ENCODE results near the gene CATSPER1. TPM values are rescaled to one million over a fixed set of nuclear protein-coding genes. Genes with fewer than 3 reads are reported as not detected.
"Not testable (repeated sequence)": the region's sequence is repeated elsewhere in the genome, so short reads cannot be mapped to it uniquely, and the experiment has no call there.

CATSPER1 gene
- total RNA-seq, 4 donors from 2014 or later = 0.52 TPM; not detected in 3

DNA sequence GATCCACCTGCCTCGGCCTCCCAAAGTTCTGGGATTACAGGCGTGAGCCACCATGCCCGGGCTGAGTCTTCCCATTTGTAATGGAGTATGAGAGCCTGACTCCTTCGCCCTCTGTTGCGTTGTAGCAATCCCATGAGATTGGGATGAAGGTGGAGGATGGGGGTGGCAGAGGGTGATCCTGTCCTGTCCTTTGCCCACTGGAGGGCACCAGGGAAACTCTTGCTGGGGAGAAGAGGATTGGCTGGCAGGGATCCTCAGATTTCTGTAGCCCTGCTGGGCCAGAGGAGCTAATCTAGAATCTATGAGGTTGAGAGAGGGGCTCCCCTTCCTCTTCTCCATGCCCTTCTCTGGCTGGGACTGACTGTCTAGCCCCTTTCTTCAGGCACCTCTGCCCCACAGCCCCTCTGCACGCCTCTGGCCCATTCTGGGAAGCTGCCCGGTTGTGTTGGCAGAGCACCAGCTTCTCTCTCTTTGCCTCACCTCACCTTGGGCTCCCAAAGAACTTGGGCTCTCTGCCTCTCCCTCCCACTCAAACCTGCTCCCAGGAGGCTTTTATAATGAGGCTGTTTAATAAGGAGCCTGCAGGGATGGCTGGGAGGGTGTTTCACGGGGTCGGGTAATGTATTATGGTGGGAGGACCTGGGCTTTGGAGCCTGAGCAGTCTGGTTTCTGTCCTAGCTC is 9.5 kb upstream of the CATSPER1 start:
- Histone ChIP-seq H3K36me3 (no peaks in the 10 kb centered on the region), H3K4me1 (no peaks in the 10 kb centered on the region), H3K27ac (replicated peaks in 1 of 4) (no peak overlapping the region), H3K9me3 (no peaks in the 10 kb centered on the region), H3K27me3 (peaks cover 0 to 21% (median 0%) of the 10 kb centered on the region in 4 donors), H3K4me3 (no peak overlapping the region)
- 71% methylated on average over 6 of the region's 9 CpGs for WGBS
- no peak for DNase-seq (ENCODE audit: extremely low spot score)
- TF ChIP-seq, protein P1, sequence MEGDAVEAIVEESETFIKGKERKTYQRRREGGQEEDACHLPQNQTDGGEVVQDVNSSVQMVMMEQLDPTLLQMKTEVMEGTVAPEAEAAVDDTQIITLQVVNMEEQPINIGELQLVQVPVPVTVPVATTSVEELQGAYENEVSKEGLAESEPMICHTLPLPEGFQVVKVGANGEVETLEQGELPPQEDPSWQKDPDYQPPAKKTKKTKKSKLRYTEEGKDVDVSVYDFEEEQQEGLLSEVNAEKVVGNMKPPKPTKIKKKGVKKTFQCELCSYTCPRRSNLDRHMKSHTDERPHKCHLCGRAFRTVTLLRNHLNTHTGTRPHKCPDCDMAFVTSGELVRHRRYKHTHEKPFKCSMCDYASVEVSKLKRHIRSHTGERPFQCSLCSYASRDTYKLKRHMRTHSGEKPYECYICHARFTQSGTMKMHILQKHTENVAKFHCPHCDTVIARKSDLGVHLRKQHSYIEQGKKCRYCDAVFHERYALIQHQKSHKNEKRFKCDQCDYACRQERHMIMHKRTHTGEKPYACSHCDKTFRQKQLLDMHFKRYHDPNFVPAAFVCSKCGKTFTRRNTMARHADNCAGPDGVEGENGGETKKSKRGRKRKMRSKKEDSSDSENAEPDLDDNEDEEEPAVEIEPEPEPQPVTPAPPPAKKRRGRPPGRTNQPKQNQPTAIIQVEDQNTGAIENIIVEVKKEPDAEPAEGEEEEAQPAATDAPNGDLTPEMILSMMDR (IDR thresholded peaks at IDR 0.05) = no peak
- TF ChIP-seq EP300 (IDR thresholded peaks at IDR 0.05) = no peak
- no peak for TF ChIP-seq POLR2A (IDR thresholded peaks at IDR 0.05; ENCODE audit: low read depth)
- no peak for TF ChIP-seq POLR2AphosphoS5 (IDR thresholded peaks at IDR 0.05)
- intact Hi-C loops (cut with DNase I) = no loop called here

DNA sequence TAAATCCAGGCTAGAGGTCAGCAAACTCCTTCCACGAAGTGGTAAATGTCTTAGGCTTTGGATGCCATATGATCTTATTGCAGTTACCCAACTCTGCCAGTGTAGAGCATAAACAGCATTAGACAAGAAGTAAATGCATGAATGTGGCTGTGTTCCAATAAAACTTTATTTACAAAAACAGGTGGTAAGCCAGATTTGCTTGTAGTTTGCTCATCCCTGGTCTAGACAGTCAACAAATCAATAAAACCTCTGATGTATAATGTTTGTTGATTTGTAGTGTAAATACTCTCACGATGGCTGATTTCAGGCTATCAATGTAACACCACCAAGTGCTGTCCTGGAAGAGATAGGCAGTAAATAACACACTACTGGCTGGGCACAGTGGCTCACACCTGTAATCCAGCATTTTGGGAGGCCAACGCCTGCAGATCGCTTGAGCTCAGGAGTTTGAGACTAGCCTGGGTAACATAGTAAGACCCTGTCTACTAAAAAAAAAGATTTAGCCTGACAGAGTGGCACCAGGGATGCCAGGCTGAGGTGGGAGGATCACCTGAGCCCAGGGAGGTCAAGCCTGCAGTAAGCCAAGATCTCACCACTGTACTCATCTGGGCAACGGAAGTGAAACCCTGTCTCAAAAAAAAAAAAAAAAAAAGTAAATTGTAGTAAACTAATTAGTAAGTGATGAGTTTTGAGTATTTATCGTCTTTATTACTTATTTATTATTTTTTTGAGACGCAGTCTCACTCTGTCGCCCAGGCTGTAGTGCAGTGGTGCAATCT is 6.9 kb upstream of the CATSPER1 start:
- H3K27me3 ChIP-seq = peaks cover 0 to 21% (median 0%) of the 10 kb centered on the region in 4 donors
- no peak overlapping the region for H3K27ac ChIP-seq (replicated peaks in 1 of 4)
- H3K36me3 ChIP-seq = no peaks in the 10 kb centered on the region
- no peaks in the 10 kb centered on the region for H3K9me3 ChIP-seq
- TF ChIP-seq, protein P1 (IDR thresholded peaks at IDR 0.05) = no peak
- no peak for DNase-seq (ENCODE audit: extremely low spot score)
- WGBS = 87% methylated on average over 8 of the region's 8 CpGs
- intact Hi-C loops (cut with DNase I) = no loop called here
- no peaks in the 10 kb centered on the region for H3K4me1 ChIP-seq
- H3K4me3 ChIP-seq = no peak overlapping the region

DNA sequence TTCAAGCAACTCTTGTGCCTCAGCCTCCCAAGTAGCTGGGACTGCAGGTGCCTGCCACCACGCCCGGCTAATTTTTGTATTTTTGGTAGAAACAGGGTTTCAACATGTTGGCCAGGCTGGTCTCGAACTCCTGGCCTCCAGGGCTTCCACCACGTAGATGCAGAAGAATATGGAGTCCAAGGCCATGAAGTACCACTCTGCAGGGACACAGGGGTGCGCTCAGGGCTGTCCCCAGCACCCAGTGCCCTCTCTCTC is 3.2 kb downstream of the CATSPER1 start:
- H3K27ac ChIP-seq (replicated peaks in 1 of 4); DNase-seq (ENCODE audit: extremely low spot score); H3K4me3 ChIP-seq; intact Hi-C loops (cut with DNase I); H3K36me3 ChIP-seq; H3K9me3 ChIP-seq; H3K27me3 ChIP-seq: not testable (repeated sequence)
- H3K4me1 ChIP-seq = peaks cover 7 to 14% (median 11%) of the 10 kb centered on the region in 4 donors
- 85% methylated on average over 5 of the region's 5 CpGs for WGBS

DNA sequence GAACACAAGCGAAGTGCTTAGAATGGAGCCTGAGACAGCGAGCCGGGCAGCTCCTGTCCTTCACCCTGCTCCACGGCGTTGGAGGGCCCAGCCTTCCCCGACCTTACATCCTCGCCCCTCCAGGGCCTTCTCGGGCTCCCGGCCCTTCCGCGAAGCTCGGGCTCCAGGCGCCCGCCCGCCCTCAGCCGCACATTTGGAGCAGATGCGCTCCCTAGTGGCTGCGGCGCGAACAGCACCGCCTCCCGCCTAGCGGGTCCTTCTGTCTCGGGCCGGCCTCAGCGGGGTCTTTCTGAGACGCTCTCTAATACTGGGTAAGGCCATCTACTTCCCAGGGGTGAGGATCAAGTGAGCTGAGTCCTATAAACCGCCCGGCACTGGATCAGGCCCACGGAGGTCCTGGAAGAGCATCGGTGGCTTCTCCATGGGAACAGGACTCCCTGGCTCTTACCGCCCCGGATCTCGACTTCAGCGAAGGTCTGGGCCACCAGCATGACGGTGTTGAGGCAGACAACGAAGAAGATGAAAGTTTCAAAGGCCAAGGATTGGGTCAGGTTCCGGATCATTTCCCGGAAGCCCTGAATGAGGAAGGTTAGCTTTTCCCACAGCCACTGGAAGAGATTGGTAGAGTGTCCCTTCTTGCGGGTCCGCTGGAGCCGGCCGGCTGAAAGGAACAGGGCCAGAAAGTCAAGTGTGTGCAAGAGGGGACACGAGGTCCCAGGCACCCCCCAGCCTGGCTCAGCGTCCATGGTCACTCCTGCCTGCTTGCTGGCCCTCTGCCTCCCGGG is 3.7 kb downstream of the CATSPER1 start:
- DNase-seq (ENCODE audit: extremely low spot score) = no peak
- intact Hi-C loops (cut with DNase I) = no loop called here
- Histone ChIP-seq H3K36me3 (no peaks in the 10 kb centered on the region), H3K4me3 (peak overlapping the region; percentile 22 to 33 (median 25)), H3K27ac (replicated peaks in 1 of 4) (no peak overlapping the region), H3K9me3 (no peaks in the 10 kb centered on the region), H3K27me3 (no peaks in the 10 kb centered on the region), H3K4me1 (peaks cover 7 to 14% (median 11%) of the 10 kb centered on the region in 4 donors)
- WGBS = 20% methylated on average over 44 of the region's 46 CpGs
- TF ChIP-seq POLR2AphosphoS5 (IDR thresholded peaks at IDR 0.05) = peak in 1 of 2 donors; percentile 56
- TF ChIP-seq, protein P1 (IDR thresholded peaks at IDR 0.05) = peak; percentile 93 to 100 (median 94)
- no peak for TF ChIP-seq EP300 (IDR thresholded peaks at IDR 0.05)
- no peak for TF ChIP-seq POLR2A (IDR thresholded peaks at IDR 0.05; ENCODE audit: low read depth)

DNA sequence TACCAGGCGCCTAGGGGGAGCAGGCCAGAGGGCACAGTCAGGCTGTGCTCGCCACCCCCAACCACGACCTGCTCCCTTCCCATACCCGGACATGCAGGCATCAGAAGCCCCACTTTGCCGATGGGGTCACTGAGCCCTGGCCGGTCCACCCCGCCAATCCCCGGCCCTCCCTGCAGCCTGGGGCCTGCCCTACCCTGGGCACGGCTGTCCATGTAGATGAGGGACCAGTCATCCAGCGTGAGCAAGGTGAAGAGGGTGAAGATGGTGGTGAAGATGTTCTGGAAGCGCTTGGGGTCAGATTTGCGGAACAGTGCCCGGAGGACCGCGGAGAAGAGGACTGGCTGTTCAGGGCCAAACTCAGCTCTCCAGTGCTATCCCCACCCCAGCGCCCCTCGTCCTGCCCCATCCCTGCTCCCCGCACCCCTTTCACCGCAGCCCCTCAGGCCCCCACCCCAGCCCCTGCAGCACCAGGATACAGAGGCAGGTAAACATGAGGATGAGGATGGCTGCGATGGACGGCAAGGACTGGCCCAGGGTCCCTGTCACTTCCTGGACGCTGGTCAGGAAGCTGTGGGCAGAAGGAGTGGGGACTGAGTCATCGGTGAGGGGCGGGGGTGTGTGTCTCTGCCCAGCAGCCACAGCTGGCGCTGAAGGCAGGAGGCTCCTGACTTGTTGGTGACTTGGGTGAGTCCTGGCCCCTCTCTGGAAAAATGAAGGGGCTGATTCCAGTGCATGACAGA is 5.5 kb downstream of the CATSPER1 start:
- Histone ChIP-seq H3K27me3 (no peaks in the 10 kb centered on the region), H3K4me3 (no peak overlapping the region), H3K9me3 (no peaks in the 10 kb centered on the region), H3K27ac (replicated peaks in 1 of 4) (no peak overlapping the region), H3K36me3 (no peaks in the 10 kb centered on the region), H3K4me1 (peaks cover 7 to 14% (median 11%) of the 10 kb centered on the region in 4 donors)
- WGBS = 76% methylated on average over 23 of the region's 25 CpGs
- TF ChIP-seq, protein P1 (IDR thresholded peaks at IDR 0.05) = no peak
- no peak for TF ChIP-seq POLR2AphosphoS5 (IDR thresholded peaks at IDR 0.05)
- DNase-seq (ENCODE audit: extremely low spot score) = no peak
- intact Hi-C loops (cut with DNase I) = no loop called here

Data from esophagus muscularis mucosa (tissue), 4 donors.